Activated effector memory CD4-positive, alpha-beta T cell treated with Interleukin-2 at 50 U/mL for 16 hours (primary cell): Measurements from ENCODE around the gene ACE2.

Source experiments
- DNase-seq: peaks from one replicate; pipeline ENCODE4 v3.0.0-alpha.2; 2020

The ACE2 gene

DNA sequence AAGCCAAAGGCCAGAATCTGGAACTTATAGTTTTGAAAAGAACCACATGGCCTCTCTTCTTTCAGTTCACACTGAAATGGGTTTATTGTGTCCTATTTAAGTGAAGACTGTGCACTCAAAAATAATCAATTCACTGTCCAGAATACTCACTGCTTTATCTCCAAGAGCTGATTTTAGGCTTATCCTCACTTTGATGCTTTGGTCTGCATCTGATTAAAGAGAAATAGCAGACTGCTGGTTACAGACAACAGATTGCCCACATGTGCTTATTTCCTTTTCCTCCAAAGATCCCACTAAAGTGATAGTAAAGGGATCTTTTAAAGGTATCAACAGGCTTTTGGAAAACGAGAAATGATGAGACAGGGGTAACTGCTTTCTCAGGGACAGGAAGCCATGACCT, 30.6 kb downstream of the ACE2 start:
- DNase-seq: no peak

DNA sequence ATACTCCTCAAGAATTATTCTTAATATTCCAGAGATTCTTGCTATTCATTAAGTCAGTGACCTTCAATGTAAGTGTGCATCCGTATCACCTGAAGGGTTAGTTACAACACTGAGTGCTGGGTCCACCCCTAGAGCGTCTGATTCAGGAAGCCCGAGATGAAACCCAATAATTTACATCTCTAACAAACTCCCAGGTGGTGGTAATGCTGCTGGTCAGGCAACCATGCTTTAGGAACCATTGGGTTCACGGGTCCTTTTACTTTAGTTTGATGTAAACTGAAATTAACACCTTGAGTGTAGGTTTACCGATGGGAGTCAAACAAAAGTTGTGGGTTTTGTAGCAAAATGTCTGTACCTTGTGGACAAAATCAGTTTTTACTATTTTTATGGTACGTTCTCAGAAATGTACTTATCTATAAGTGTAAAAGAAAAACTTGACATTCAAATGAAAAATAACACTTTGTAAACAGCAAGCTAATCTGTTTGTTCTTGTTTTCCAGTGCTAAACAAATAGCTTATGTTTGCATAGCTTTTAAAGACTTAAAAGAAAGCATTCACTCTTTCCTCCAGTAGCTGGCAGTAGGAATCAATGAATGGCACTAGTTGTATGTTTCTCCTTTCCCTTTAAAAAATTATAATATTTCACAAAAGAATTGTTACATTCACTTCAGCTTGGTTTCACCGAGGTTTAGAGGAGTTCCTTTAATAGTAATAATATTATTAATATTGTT, 32.7 kb downstream of the ACE2 start:
- no peak for DNase-seq

DNA sequence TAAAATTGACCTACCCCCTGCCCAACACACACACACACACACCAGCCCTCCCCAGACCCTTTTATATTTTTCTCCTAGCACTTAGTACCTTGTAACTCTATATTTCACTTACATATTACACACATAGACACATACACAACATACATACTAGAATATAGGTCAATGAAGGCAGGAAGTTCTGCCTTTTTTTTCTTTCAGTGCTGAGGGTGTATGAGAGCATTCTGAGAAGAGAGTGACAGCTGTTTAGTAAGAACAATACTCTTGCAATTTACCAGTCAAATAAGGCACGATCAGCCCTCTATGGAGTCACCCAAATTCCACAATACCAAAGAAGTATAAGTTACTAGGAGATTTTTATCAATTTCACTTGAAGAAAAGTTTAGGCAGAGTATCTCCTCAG, 33.5 kb downstream of the ACE2 start:
- no peak for DNase-seq

DNA sequence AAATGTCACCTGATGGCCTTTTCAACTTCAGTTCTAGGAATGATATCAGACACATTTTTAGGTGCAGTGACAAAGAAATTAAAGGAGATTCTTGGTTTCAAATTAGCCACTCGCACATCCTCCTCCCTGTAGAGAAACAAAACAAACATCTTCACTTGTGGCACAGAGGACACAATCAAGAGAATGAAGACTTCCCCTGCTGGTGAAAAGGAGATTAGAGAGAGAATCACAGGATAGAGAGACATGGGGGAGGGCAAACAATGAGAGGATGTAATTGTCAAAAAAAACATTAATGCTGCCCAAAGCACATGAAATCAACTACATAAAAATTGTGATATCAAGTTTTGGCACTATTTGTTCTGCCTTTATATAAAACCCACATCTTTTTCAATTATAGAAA, 34.5 kb downstream of the ACE2 start:
- DNase-seq: no peak

DNA sequence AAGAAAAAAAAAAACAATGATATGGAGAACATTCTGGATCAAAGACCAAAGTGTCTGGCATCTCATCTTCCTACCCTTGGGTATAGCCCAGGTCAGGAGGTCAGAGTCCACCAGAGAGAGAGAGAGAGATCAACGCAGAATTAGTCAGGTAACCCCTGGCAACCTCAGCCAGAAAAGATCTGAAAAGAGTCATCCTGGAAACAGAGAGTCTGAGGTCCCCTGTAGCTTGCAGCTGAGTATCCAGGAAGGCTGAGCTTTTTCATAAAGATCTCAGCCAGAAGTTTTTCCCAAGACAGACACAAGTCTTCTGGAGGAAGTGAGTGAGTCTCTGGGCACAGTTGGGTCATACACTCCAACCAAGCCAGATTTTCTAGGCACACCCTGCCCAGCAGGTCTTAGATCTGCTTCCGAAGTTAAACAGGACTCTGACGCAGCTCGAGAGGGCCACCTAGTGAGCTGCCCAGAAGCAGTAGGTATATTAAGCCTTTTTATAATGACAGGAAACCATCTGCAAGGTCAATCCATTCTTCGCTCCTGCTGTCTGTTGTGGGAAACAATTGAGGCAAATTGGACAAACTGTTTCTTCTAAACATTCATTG, 35.7 kb downstream of the ACE2 start:
- no peak for DNase-seq

DNA sequence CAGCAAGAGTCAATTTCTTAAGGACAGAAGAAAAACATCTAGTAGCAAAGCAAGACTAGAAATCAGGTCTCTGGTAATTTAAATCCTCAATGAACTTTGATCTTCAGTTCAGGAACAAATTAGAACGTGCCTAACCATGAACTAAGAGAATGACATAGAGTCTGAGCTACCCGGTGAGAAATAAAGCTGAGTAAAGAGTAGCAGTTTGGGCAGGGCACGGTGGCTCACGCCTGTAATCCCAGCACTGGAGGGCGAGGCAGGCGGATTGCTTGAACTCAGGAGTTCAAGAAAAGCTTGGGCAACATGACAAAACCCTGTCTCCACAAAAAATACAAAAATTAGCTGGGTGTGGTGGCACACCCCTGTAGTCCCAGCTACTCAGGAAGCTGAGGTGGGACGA, 37.7 kb downstream of the ACE2 start:
- no peak for DNase-seq

DNA sequence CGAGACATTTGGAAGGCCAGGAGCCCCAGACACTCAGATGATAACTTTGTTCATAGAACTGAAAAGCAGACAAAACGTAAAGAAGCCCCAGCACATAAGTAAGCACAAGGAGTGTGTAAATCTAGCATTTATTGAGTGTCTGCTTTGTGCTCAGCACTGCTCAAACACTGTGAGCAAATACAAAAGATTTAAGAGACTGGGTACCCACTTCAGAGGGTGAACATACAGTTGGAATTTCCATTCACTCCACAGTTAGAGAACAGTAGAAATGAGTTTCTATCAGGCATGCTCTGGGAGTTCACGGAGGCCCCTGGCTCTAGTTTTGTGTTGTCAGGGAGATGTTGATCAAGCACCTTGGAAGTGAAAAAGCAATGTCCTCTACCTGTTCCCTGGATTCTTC, 39.8 kb downstream of the ACE2 start:
- no peak for DNase-seq

- DNase-seq: no peak
These were observed 41.5 kb downstream of the ACE2 start for GRCh38 chrX:15559227-15559626.

GRCh38 chrX:15549189-15550012, 51.4 kb downstream of the ACE2 start:
- DNase-seq: no peak

DNA sequence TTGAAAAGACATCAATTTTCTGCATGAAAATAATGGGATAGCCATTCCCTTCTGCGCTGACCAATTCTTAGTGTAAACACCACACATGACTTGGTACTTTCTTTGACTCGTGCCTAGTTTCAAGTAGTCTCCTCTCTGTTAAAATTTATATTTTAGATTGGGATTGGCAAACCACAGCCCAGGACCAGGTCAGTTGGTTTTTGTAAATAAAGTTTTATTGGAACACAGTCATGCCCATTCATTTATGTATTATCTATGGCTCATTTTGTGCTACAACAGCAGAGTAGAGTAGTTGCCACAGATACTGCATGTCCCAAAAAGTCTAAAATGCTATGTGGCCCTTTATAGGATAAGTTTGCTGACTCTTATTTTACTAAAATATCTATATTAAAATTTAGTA, 53.4 kb downstream of the ACE2 start:
- no peak for DNase-seq

GRCh38 chrX:15546745-15547144, 54.0 kb downstream of the ACE2 start:
- DNase-seq: no peak

DNA sequence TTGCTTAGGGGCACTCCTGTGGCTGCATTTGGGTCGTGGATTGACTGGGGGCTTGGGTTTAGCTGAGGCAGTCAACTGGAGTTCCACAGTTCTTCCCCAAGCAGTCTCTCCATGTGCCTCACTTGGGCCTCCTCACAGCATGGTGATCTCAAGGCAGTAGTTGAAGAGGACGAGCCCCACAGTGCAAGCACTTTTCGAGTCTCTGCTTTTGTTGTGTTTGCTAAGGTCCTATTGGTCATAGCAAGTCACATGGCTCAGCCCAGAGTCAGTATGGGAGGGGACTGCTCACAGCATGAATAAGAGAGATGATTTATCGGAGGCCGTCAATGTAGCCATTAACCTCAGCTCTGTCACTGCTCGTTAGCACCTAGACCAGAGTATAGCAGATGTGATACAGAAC, 70.4 kb downstream of the ACE2 start:
- DNase-seq: no peak

DNA sequence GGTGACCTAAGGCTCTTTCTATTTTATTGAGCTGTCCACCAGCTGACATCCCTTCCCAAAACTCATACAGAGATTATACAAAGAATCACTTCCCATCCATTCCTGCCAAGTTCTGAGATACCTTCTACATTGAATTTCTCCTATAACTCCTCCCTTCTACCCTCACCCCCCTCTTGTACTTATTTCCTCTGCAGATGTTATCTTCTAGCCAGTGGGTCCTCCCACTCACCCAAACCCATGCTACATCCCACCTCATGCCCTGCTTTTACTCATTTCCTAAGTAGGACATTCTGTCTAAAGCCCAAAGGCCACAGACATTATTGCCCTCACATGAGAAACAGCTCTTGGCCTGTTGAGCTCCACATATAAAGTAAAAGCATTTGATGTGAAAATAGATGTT, 71.6 kb downstream of the ACE2 start:
- DNase-seq: no peak

DNA sequence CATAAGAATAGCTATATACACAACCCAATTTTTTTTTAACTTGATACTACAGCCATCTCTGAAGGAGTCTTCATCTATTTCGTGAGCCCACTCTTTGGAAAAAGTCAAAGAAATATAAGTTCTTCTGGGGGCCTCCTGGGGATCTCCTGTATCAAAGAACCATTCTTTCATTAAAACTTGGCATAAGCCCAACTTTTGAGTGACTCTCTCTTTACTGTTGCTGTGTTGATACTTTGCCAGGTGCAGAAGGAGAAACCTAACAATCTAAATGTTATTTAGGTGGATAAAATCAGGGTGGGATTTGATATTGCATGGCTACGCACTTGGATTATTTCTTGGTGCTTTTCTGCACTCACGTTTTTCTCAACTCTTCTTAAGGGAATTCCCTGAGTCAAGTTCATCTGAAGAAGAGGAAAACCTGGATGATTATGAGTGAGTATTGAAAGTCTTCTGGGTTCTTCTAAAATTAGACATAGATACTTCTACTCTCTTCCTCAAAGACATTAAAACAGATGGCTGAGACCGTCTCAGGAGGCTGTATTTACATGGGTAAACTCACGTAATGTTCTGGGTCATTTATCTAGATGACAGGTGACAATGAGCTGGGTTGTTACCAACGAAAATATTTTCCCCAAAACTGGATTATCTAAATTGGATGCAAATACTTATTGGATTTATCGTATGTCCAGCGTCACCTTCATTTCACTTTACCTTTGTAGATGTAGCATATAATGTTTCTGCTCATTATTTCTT, 74.9 kb downstream of the ACE2 start:
- DNase-seq: no peak

- DNase-seq: no peak
These were observed 76.3 kb downstream of the ACE2 start for GRCh38 chrX:15524417-15524816.

DNA sequence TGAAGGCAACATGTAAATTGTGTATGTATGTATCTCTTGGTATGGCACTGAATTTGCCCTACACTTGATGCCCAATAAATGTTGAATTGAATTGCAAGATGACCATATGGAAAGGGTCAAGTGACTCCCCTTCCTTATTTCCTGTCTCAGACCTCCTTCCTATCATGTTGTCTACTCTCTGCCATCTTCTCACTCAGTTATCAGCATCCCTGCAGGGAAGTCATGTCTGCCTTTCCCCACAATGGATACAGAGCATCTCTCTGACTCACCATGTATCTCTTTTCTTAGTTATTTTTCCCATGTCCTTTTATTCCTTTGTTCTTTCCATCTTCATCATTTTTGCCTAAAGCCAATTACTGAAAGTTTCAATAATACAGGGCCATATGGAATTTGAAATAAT, 77.7 kb downstream of the ACE2 start:
- no peak for DNase-seq

DNA sequence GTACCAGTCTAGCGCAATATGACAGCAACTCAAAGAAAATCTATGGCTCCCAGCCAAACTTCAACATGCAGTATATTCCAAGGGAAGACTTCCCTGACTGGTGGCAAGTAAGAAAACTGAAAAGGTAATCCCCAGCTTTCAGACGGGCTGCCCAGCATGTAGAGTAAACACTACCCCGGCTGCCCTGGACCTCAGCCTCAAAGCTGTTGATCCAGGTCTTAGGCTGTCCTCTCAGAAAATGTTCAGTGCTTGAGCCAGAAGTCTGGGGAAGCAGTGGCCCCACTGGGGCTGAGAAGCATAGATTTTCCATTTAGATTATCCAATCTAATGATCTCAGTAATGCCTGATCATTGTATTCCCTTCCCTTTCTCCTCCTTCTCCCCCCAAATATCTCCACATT, 78.3 kb downstream of the ACE2 start:
- no peak for DNase-seq

DNA sequence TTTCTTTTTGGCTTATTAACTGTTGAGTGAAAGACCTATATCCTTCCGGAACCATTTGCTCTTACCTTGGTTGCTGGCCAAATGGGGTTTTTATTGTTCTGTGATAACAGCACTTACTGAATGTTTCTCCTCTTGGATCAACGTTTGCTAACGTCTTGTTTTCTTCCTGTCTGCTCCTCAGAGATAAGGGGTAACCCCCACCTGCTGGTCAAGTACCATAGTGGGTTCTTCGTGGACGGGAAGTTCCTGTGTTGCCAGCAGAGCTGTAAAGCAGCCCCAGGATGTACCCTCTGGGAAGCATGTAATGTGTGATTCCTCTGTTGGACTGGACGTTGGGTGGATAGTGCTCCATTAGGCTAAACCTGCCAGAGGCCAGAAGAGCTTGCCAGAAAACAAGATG, 84.8 kb downstream of the ACE2 start:
- DNase-seq: no peak

DNA sequence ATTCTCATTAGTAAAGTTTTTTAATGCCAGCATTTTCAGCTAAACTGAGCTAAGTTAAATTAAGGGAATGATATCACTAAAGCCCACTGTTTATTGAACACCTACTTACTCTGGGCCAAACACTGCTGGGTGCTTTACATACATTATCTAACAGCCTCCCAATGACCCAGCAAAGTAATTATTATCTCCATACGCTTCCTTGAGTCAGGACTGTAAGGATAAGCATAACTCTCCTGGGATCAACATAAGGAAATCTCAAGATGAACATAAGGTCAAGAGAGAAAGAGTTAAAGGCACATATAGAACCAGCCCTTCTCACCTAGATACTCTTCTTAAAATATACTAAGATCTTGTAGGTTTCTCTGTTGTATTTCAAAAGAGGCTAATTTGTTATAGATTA, 86.5 kb downstream of the ACE2 start:
- no peak for DNase-seq

DNA sequence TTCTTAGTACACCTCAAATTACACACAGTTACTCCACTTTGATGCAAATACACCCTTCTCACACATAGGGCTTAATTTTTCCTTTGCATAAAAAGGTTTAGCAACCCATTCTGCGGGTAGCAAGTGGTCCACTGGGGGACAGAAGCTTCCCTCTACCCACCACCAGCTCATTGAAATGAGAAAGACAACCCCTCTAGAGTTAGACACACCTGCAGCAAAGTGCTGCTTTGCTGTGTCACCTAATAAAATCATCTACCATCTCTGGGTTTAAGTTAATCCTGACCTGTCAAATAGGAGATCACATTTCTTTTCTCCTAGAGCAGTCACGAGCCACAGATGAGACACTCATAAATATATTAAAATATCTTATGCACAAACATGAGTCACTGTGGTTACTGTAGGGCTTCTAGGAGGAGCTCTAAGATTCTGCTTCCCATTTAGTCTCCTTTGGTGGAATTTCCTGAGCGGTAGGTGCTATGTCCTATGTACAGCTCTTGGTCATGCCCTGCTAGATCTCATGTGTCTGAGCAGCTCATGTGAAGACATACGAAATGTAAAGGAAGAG, 88.3 kb downstream of the ACE2 start:
- no peak for DNase-seq

DNA sequence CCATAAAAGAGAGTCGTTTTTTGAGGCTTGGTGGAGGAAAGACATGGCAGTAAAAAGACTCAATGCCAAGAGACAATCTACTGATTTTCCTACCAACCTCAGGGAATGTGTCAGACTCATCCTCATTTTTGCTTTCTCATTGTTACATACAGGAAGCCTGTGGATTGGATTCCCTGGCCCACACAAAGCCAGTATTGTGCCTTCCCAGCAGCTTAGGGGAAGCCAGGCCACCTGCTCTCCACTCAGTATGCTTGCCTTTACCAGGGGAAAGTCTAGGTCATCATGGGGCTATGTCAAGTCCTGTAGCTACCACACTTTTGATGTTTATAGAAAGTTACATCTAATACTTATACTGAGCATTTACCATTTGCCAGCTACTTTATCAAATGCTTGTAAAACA, 89.2 kb downstream of the ACE2 start:
- DNase-seq: no peak
